ENCODE measurements around the gene CACNA1G. TPM values are rescaled to one million over a fixed set of nuclear protein-coding genes. Genes with fewer than 3 reads are reported as not detected.

CACNA1G gene
- total RNA-seq, 1 donor from 2014 or later: 0.27 TPM

DNA sequence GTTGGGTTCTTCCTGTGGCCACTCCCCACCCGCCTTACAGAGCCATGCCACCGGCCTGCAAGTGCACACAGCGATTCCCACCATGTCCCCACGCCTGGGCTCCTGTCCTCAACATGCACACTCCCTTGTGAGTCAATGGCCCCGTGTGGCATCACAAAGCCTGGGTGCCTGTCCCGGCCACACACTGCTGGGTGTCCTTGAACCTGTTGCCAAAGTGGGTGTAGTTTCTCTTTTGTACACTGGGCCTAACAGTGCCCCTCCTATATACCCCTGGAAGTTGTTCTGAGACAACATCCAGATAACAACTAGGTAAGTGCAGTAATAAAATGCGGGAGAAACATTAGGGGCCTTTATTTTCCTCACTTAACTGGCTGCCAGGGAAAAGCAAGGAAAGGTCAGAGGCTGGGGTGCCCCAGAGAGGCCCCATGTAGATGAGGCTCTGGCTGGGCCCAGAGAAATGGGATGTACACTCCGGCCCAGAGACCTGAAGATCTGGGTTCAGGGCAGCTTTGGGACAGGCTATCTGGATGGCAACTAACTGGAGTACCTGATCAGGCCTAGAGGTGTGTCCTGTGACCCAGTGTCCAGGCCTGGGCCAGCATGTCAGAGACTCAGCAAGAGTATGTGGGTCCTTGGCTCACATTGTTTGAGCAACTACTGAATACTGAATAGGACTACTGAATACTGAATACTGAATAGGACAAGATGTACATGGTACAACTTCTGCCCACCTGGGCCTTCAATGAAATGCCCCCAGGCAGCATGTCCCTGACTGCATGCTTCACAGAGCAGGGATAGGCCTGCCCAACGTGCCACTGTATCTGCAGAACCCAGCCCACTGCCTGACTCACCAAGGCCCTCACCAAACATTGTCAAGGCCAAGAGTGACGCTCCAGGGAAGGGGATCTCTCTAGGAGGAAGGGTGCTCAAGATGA is 82.5 kb downstream of the CACNA1G start:
- Histone ChIP-seq H3K4me2 (ENCODE audit: low read length) (no peak overlapping the region), H4K20me1 (ENCODE audit: insufficient read depth, low read length) (no peaks in the 10 kb centered on the region), H3K27ac (ENCODE audit: low read depth, low read length) (no peak overlapping the region), H3K4me1 (ENCODE audit: insufficient read depth, low read length) (peaks cover 32% of the 10 kb centered on the region), H3K79me2 (ENCODE audit: insufficient read depth, low read length) (no peaks in the 10 kb centered on the region), H3K36me3 (ENCODE audit: insufficient read depth, low read length) (no peaks in the 10 kb centered on the region), H3K9ac (ENCODE audit: low read length) (no peak overlapping the region), H2AFZ (ENCODE audit: low read depth, low read length) (no peak overlapping the region), H3K9me3 (ENCODE audit: insufficient read depth, low read depth, low read length) (no peaks in the 10 kb centered on the region), H3K27me3 (ENCODE audit: insufficient read depth, low read length) (no peaks in the 10 kb centered on the region), H3K4me3 (ENCODE audit: insufficient read depth, low read depth, low read length) (no peak overlapping the region)
- Mint-ChIP-seq H3K4me3 (ENCODE audit: unreplicated experiment) (no peak overlapping the region), H3K27me3 (ENCODE audit: low read depth, unreplicated experiment) (peaks cover 11% of the 10 kb centered on the region), H3K9me3 (ENCODE audit: unreplicated experiment) (peaks cover 2% of the 10 kb centered on the region), H3K4me1 (ENCODE audit: low read depth, unreplicated experiment) (peaks cover 20% of the 10 kb centered on the region), H3K36me3 (ENCODE audit: low read depth, unreplicated experiment) (no peaks in the 10 kb centered on the region), H3K27ac (ENCODE audit: unreplicated experiment) (no peak overlapping the region)
- TF ChIP-seq EZH2 (IDR thresholded peaks at IDR 0.05; ENCODE audit: insufficient read depth, low read length): no peak
- TF ChIP-seq, protein P1, sequence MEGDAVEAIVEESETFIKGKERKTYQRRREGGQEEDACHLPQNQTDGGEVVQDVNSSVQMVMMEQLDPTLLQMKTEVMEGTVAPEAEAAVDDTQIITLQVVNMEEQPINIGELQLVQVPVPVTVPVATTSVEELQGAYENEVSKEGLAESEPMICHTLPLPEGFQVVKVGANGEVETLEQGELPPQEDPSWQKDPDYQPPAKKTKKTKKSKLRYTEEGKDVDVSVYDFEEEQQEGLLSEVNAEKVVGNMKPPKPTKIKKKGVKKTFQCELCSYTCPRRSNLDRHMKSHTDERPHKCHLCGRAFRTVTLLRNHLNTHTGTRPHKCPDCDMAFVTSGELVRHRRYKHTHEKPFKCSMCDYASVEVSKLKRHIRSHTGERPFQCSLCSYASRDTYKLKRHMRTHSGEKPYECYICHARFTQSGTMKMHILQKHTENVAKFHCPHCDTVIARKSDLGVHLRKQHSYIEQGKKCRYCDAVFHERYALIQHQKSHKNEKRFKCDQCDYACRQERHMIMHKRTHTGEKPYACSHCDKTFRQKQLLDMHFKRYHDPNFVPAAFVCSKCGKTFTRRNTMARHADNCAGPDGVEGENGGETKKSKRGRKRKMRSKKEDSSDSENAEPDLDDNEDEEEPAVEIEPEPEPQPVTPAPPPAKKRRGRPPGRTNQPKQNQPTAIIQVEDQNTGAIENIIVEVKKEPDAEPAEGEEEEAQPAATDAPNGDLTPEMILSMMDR (IDR thresholded peaks at IDR 0.05; ENCODE audit: insufficient read depth, low read depth, low read length): no peak
- DNase-seq (ENCODE audit: low read depth): no peak
- FAIRE-seq: no peak

DNA sequence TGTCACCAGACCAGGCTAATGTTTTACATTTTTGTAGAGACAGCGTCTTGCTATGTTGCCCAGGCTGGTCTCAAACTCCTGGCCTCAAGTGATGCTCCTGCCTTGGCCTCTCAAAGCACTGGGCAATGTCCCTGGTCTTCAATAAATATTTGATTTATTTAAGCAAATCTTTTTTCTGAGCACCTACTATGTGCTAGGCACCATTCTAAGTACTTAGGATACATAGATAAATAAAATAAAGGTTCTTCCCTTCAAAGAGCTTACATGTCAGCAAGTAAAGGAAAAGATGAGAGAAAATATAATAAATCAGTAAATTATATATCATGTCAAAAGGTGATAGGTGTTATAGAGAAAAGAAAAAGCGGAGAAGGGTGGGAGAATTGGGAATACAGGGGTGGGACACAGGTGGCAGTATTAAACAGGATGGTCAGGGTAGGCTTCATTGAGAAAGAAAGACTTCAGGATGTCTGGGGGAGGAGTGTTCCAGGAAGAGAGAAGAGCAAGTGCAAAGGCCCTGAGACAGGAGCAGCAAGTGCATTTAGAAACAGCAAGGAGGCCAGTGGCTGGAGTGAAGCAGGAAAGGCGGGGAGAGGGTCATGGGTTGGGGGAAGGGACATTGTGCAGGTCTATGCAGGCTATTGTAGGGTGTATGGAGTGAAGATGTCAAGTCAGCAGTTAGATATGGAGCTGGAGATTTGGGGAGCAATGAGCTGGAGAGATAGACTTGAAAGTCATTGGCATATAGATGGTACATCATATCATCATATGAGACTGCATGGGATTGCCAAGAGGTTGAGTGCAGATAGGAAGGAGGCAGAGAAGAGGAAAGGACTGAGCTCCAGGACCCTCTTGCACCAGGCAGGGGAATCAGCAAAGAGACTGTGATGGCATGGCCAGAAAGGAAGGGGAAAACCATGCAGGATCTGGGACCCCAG is 85.5 kb downstream of the CACNA1G start:
- Histone ChIP-seq H3K4me2 (ENCODE audit: low read length) (no peak overlapping the region), H2AFZ (ENCODE audit: low read depth, low read length) (no peak overlapping the region), H3K79me2 (ENCODE audit: insufficient read depth, low read length) (no peaks in the 10 kb centered on the region), H3K4me1 (ENCODE audit: insufficient read depth, low read length) (peaks cover 2% of the 10 kb centered on the region), H4K20me1 (ENCODE audit: insufficient read depth, low read length) (no peaks in the 10 kb centered on the region), H3K36me3 (ENCODE audit: insufficient read depth, low read length) (no peaks in the 10 kb centered on the region), H3K9me3 (ENCODE audit: insufficient read depth, low read depth, low read length) (no peaks in the 10 kb centered on the region), H3K27me3 (ENCODE audit: insufficient read depth, low read length) (no peaks in the 10 kb centered on the region), H3K27ac (ENCODE audit: low read depth, low read length) (no peak overlapping the region), H3K4me3 (ENCODE audit: insufficient read depth, low read depth, low read length) (no peak overlapping the region), H3K9ac (ENCODE audit: low read length) (no peak overlapping the region)
- FAIRE-seq (no peak), DNase-seq (ENCODE audit: low read depth) (no peak)
- H3K4me1 Mint-ChIP-seq (ENCODE audit: low read depth, unreplicated experiment): peaks cover 6% of the 10 kb centered on the region
- H3K36me3 Mint-ChIP-seq (ENCODE audit: low read depth, unreplicated experiment): no peaks in the 10 kb centered on the region
- H3K4me3 Mint-ChIP-seq (ENCODE audit: unreplicated experiment): no peak overlapping the region
- peaks cover 14% of the 10 kb centered on the region for H3K27me3 Mint-ChIP-seq (ENCODE audit: low read depth, unreplicated experiment)
- no peak overlapping the region for H3K27ac Mint-ChIP-seq (ENCODE audit: unreplicated experiment)
- peaks cover 2% of the 10 kb centered on the region for H3K9me3 Mint-ChIP-seq (ENCODE audit: unreplicated experiment)
- TF ChIP-seq, protein P1 (IDR thresholded peaks at IDR 0.05; ENCODE audit: insufficient read depth, low read depth, low read length): no peak
- TF ChIP-seq EZH2 (IDR thresholded peaks at IDR 0.05; ENCODE audit: insufficient read depth, low read length): no peak
